Stimulated activated CD4-positive, alpha-beta T cell treated with anti-CD3 and anti-CD28 coated beads, Interleukin-12 subunit alpha, Interleukin-12 subunit beta, amount 100 ng/mL, for 24 hours (primary cell): ENCODE data around the gene NUDCD3.
A peak's percentile ranks its signal among the peaks of the same experiment; 100 is the strongest.
"Not testable (repeated sequence)": the region's sequence is repeated elsewhere in the genome, so short reads cannot be mapped to it uniquely, and the experiment has no call there.

Experiments
- DNase-seq, 2 experiments: peaks; one replicate each; pipeline ENCODE4 v3.0.0-alpha.2; 2020; ENCODE audit warnings: low read depth in 2 of 2

The NUDCD3 gene

GRCh38 chr7:44518761-44519160, 28.3 kb upstream of the NUDCD3 start:
- DNase-seq, result no peak

- DNase-seq, result no peak
These were observed 26.7 kb upstream of the NUDCD3 start for GRCh38 chr7:44517175-44517574.

GRCh38 chr7:44515590-44516268, 25.3 kb upstream of the NUDCD3 start:
- DNase-seq, result no peak

GRCh38 chr7:44512736-44513135, 22.3 kb upstream of the NUDCD3 start:
- DNase-seq, result no peak

- no peak for DNase-seq
These were observed 21.5 kb upstream of the NUDCD3 start for GRCh38 chr7:44511863-44512468.

GRCh38 chr7:44511236-44511635, 20.8 kb upstream of the NUDCD3 start:
- no peak for DNase-seq

GRCh38 chr7:44508328-44509030, 18.0 kb upstream of the NUDCD3 start:
- no peak for DNase-seq

GRCh38 chr7:44506592-44507288, 16.3 kb upstream of the NUDCD3 start:
- not testable (repeated sequence) for DNase-seq

GRCh38 chr7:44505595-44505994, 15.1 kb upstream of the NUDCD3 start:
- DNase-seq, result no peak

- no peak for DNase-seq
These were observed 7.9 kb upstream of the NUDCD3 start for GRCh38 chr7:44498230-44498954.

- DNase-seq, result no peak
These were observed 6.9 kb upstream of the NUDCD3 start for GRCh38 chr7:44497155-44498027.

GRCh38 chr7:44496385-44496784, 5.9 kb upstream of the NUDCD3 start:
- no peak for DNase-seq

GRCh38 chr7:44494960-44495359, 4.5 kb upstream of the NUDCD3 start:
- no peak for DNase-seq

- DNase-seq, result no peak
These were observed 771 bp upstream of the NUDCD3 start for GRCh38 chr7:44491229-44491628.

- peak in 1 of 2 experiments; percentile 16 for DNase-seq
These were observed 505 bp downstream of the NUDCD3 start for GRCh38 chr7:44489955-44490350.

- no peak for DNase-seq
These were observed 1.5 kb downstream of the NUDCD3 start for GRCh38 chr7:44488955-44489354.

GRCh38 chr7:44486693-44487092, 3.8 kb downstream of the NUDCD3 start:
- DNase-seq, result no peak

GRCh38 chr7:44486001-44486400, 4.5 kb downstream of the NUDCD3 start:
- DNase-seq, result no peak

GRCh38 chr7:44484482-44485313, 5.8 kb downstream of the NUDCD3 start:
- DNase-seq, result no peak
